Measurements from ENCODE around the gene IFITM5.

The IFITM5 gene

GRCh38 chr11:257766-258493 lies 41.4 kb downstream of the IFITM5 start:
- DNase-seq: no peak

GRCh38 chr11:256952-257737 lies 42.2 kb downstream of the IFITM5 start:
- DNase-seq: no peak

- DNase-seq: no peak
Measured at GRCh38 chr11:255816-256215, 43.5 kb downstream of the IFITM5 start.

- DNase-seq: no peak
Measured at GRCh38 chr11:255176-255575, 44.1 kb downstream of the IFITM5 start.

- DNase-seq: no peak
Measured at GRCh38 chr11:253886-254270, 45.4 kb downstream of the IFITM5 start.

GRCh38 chr11:253160-253885 lies 46.0 kb downstream of the IFITM5 start:
- DNase-seq: no peak

- no peak for DNase-seq
Measured at GRCh38 chr11:252666-253065, 46.7 kb downstream of the IFITM5 start.

- no peak for DNase-seq
Measured at GRCh38 chr11:251550-251949, 47.8 kb downstream of the IFITM5 start.

- DNase-seq: peak; percentile 92
Measured at GRCh38 chr11:250740-251299, 48.5 kb downstream of the IFITM5 start.

GRCh38 chr11:250274-250673 lies 49.1 kb downstream of the IFITM5 start:
- DNase-seq: no peak

- DNase-seq: no peak
Measured at GRCh38 chr11:249062-249461, 50.3 kb downstream of the IFITM5 start.
